Panc1 (cell line): ENCODE measurements around the gene UBE2V1. TPM values are rescaled to one million over a fixed set of nuclear protein-coding genes. Genes with fewer than 3 reads are reported as not detected.

ENCODE experiments used
- ATAC-seq: fragments of 200-7000 bp; cut with Tn5 transposase; 2 replicates; pipeline ENCODE4 v1.9.1; 2020; ENCODE audit warnings: mild to moderate bottlenecking, moderate library complexity
- BruUV-seq: library from RNA; stranded (reverse); fragments of 400-500 nt; replicated peaks from 2 replicates; lab custom pipeline; 2021; lab: Mats Ljungman, UMichigan
- CTCF ChIA-PET: fragments of 300-600 bp; sonication (Branson Sonifier 250); formaldehyde crosslinking; loops from one replicate; lab custom pipeline; 2022; ENCODE audit warnings: antibody characterized with exemption; lab: Charles Lee
- POLR2A ChIA-PET: fragments of 300-600 bp; sonication (Branson Sonifier 250); formaldehyde crosslinking; loops from one replicate; lab custom pipeline; 2022; ENCODE audit warnings: antibody characterized with exemption; lab: Charles Lee
- DNase-seq: peaks from one replicate; pipeline ENCODE4 v3.0.0-alpha.2; 2010; ENCODE audit warnings: low read depth, low spot score
- H3K27ac ChIP-seq: 2 replicates; pipeline ENCODE4 v1.5.1; 2011; ENCODE audit warnings: mild to moderate bottlenecking, low read length, inconsistent platforms
- H3K27me3 ChIP-seq: fragments of 200-500 bp; sonication (Bioruptor generic); 2 replicates; pipeline ENCODE4 v1.6.0; 2014; ENCODE audit warnings: low read length, inconsistent platforms; ENCODE audit not compliant: control insufficient read depth, insufficient read depth
- H3K36me3 ChIP-seq: fragments of 200-500 bp; sonication (Bioruptor generic); 2 replicates; pipeline ENCODE4 v1.5.1; 2014; ENCODE audit warnings: inconsistent platforms, mild to moderate bottlenecking, low read length, moderate library complexity; ENCODE audit not compliant: control insufficient read depth, insufficient read depth
- H3K4me1 ChIP-seq: 2 replicates; pipeline ENCODE4 v1.5.1; 2011; ENCODE audit warnings: inconsistent platforms, mild to moderate bottlenecking, low read length, moderate library complexity; ENCODE audit not compliant: control insufficient read depth, insufficient read depth
- H3K4me3 ChIP-seq, 2 experiments: 2 replicates each; pipeline ENCODE4 v1.5.1; 2011 to 2012; ENCODE audit warnings: low read depth in 2 of 2, low read length in 2 of 2, mild to moderate bottlenecking in 2 of 2, inconsistent platforms in 1 of 2, moderate library complexity in 1 of 2
- H3K9me3 ChIP-seq: fragments of 200-500 bp; sonication (Bioruptor generic); 2 replicates; pipeline ENCODE4 v1.5.1; 2014; ENCODE audit warnings: low read depth, mild to moderate bottlenecking, inconsistent platforms, low read length, moderate library complexity; ENCODE audit not compliant: control insufficient read depth, insufficient read depth
- POLR2AphosphoS5 ChIP-seq: IDR thresholded peaks from 2 replicates; pipeline ENCODE4 v1.6.1; 2012; ENCODE audit warnings: mild to moderate bottlenecking, low read depth, low read length, moderate library complexity
- SIN3A ChIP-seq: IDR thresholded peaks from 2 replicates; pipeline ENCODE4 v1.6.1; 2012; ENCODE audit warnings: low read depth, mild to moderate bottlenecking, low read length, moderate library complexity, borderline replicate concordance; ENCODE audit not compliant: insufficient read depth
- TCF7L2 ChIP-seq: IDR thresholded peaks from 2 replicates; pipeline ENCODE4 v1.6.1; 2011; ENCODE audit warnings: mild to moderate bottlenecking, low read depth, low read length, inconsistent platforms
- in situ Hi-C: cut with HindIII; loops from 2 replicates; pipeline ENCODE4 v1.10.0; 2016; ENCODE audit warnings: low sequenced_read_pairs, low pct_unique_long_range_greater_than_20kb
- intact Hi-C: fragments of 100-400 bp; cut with micrococcal nuclease; formaldehyde crosslinking; loops from one replicate; pipeline ENCODE4 v1.10.0; 2022; ENCODE audit not compliant: unreplicated experiment
- total RNA-seq: library from RNA; stranded (reverse); gene quantifications from one replicate; pipeline ENCODE4 v1.2.1, GENCODE V29; 2021; ENCODE audit not compliant: unreplicated experiment
- TF ChIP-seq, protein P1 (sequence below): fragments of 450-650 bp; IDR thresholded peaks from 2 replicates; pipeline ENCODE4 v1.5.1; 2017; ENCODE audit warnings: mild to moderate bottlenecking
- TF ChIP-seq, protein P2 (sequence below), 2 experiments: IDR thresholded peaks; 2 replicates each; pipeline ENCODE4 v1.6.1; 2011 to 2012; ENCODE audit warnings: low read depth in 2 of 2, control low read depth in 1 of 2, low read length in 1 of 2, mild to moderate bottlenecking in 1 of 2, moderate library complexity in 1 of 2; ENCODE audit not compliant: insufficient read depth in 1 of 2

The UBE2V1 gene
- total RNA-seq, 1 experiment from 2014 or later = 115 TPM

DNA sequence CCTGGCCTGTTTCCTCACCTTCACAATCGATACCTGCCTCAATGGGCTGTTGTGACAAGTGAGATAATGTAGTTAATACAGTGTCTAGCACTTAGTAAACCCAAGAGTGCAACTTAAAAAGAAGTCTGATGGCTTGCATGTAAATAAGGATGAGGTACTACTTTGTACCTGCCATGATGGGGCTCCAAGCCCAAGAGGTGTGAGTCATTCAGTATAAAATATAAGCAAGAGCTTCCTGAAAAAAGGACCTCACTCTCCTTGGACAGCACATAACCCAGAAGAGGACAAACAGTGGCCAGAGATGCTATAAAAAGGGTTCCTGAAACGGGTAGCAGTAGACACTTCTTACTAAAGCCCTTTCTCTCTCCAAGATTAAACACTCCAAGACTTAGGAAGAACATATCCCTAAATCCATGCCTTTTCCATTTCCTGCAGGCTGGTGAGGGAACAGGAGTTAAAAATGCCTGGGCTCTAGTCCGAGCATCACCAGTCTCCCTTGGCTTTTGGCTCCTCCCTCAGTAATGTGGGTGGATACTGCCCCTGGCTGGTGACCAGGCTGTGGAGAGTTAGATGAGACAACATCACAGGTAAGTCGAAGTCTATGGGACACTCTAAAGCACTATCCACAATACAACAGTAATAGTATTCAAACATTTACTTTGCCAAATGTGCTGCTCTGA is 4.3 kb downstream of the UBE2V1 start:
- H3K4me1 ChIP-seq = peaks cover 66% of the 10 kb centered on the region
- H3K4me3 ChIP-seq = no peak overlapping the region
- no TSS peak for BruUV-seq
- in situ Hi-C loops = no loop called here
- ChIA-PET CTCF (no interaction called here), POLR2A (no interaction called here)
- peak overlapping the region; percentile 53 for H3K27ac ChIP-seq
- no peaks in the 10 kb centered on the region for H3K9me3 ChIP-seq
- DNase-seq (no peak), ATAC-seq (no peak)
- no peaks in the 10 kb centered on the region; the same call in 1 of the 2 replicates for H3K36me3 ChIP-seq
- TF ChIP-seq SIN3A (no peak), TCF7L2 (no peak), POLR2AphosphoS5 (no peak)
- TF ChIP-seq, protein P1, sequence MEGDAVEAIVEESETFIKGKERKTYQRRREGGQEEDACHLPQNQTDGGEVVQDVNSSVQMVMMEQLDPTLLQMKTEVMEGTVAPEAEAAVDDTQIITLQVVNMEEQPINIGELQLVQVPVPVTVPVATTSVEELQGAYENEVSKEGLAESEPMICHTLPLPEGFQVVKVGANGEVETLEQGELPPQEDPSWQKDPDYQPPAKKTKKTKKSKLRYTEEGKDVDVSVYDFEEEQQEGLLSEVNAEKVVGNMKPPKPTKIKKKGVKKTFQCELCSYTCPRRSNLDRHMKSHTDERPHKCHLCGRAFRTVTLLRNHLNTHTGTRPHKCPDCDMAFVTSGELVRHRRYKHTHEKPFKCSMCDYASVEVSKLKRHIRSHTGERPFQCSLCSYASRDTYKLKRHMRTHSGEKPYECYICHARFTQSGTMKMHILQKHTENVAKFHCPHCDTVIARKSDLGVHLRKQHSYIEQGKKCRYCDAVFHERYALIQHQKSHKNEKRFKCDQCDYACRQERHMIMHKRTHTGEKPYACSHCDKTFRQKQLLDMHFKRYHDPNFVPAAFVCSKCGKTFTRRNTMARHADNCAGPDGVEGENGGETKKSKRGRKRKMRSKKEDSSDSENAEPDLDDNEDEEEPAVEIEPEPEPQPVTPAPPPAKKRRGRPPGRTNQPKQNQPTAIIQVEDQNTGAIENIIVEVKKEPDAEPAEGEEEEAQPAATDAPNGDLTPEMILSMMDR = no peak
- TF ChIP-seq, protein P2, sequence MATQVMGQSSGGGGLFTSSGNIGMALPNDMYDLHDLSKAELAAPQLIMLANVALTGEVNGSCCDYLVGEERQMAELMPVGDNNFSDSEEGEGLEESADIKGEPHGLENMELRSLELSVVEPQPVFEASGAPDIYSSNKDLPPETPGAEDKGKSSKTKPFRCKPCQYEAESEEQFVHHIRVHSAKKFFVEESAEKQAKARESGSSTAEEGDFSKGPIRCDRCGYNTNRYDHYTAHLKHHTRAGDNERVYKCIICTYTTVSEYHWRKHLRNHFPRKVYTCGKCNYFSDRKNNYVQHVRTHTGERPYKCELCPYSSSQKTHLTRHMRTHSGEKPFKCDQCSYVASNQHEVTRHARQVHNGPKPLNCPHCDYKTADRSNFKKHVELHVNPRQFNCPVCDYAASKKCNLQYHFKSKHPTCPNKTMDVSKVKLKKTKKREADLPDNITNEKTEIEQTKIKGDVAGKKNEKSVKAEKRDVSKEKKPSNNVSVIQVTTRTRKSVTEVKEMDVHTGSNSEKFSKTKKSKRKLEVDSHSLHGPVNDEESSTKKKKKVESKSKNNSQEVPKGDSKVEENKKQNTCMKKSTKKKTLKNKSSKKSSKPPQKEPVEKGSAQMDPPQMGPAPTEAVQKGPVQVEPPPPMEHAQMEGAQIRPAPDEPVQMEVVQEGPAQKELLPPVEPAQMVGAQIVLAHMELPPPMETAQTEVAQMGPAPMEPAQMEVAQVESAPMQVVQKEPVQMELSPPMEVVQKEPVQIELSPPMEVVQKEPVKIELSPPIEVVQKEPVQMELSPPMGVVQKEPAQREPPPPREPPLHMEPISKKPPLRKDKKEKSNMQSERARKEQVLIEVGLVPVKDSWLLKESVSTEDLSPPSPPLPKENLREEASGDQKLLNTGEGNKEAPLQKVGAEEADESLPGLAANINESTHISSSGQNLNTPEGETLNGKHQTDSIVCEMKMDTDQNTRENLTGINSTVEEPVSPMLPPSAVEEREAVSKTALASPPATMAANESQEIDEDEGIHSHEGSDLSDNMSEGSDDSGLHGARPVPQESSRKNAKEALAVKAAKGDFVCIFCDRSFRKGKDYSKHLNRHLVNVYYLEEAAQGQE (IDR thresholded peaks at IDR 0.05; ENCODE audit: insufficient read depth in 1 of 2, low read depth in 2 of 2, low read length in 1 of 2) = no peak
- no peaks in the 10 kb centered on the region for H3K27me3 ChIP-seq
- intact Hi-C loops = no loop called here

DNA sequence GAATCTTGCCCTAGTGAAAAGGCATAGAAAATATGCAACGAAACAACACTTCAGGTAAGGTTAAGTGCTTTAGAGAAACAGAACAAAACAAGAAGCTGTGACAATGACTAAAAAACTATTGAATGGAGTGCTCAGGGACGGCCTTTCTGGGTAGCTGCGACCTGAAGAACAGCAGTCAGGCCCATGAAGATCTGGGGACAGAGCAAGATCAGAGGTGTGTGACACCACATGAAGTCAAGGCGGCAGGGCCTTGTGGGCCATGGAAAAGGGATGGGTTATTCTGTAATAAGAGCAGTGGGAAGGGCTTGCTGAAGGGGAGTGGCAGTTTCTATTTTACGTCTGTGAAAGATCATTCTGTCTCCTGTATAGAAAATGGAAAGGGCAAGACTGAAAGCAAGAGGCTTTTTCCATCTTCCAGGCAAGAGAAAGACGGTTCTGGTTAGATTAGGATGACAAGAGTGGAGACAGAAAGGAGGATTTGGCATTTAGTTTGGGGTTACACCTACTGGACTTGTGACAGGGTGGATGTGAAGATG is 5.1 kb downstream of the UBE2V1 start:
- Histone ChIP-seq H3K36me3 (no peaks in the 10 kb centered on the region; the same call in 1 of the 2 replicates), H3K4me3 (no peak overlapping the region), H3K9me3 (no peaks in the 10 kb centered on the region), H3K4me1 (peaks cover 69% of the 10 kb centered on the region), H3K27ac (peak overlapping the region; percentile 53), H3K27me3 (no peaks in the 10 kb centered on the region)
- DNase-seq (no peak), ATAC-seq (no peak)
- POLR2A ChIA-PET = no interaction called here
- no peak for TF ChIP-seq POLR2AphosphoS5
- TF ChIP-seq, protein P1 = no peak
- TF ChIP-seq TCF7L2 = no peak
- TF ChIP-seq, protein P2 (IDR thresholded peaks at IDR 0.05; ENCODE audit: insufficient read depth in 1 of 2, low read depth in 2 of 2, low read length in 1 of 2) = no peak
- TF ChIP-seq SIN3A = no peak
- intact Hi-C loops (no loop called here), in situ Hi-C loops (no loop called here)
- CTCF ChIA-PET = no interaction called here
- BruUV-seq = no TSS peak
